Ascending aorta (tissue), 2 donors: ENCODE results near the gene POLR1E. TPM values are rescaled to one million over a fixed set of nuclear protein-coding genes. Genes with fewer than 3 reads are reported as not detected.

Experiments used
- DNase-seq, 2 donors: peaks; one replicate each; pipeline ENCODE4 v3.0.0-alpha.2; 2019; ENCODE audit warnings: low spot score in 2 of 2
- H3K27ac ChIP-seq, 2 donors: fragments of 200-600 bp; sonication (generic); one replicate each; pipeline ENCODE4 v1.5.1; 2016 to 2017; ENCODE audit warnings: mild to moderate bottlenecking in 1 of 2
- H3K27me3 ChIP-seq: fragments of 200-600 bp; sonication (generic); one replicate; pipeline ENCODE4 v1.5.1; 2017
- H3K36me3 ChIP-seq, 2 donors: fragments of 200-600 bp; sonication (generic); one replicate each; pipeline ENCODE4 v1.5.1; 2016
- H3K4me1 ChIP-seq, 2 donors: fragments of 200-600 bp; sonication (generic); one replicate each; pipeline ENCODE4 v1.5.1; 2016 to 2017; ENCODE audit warnings: mild to moderate bottlenecking in 1 of 2
- H3K4me3 ChIP-seq, 2 donors: fragments of 200-600 bp; sonication (generic); one replicate each; pipeline ENCODE4 v1.5.1; 2016 to 2017; ENCODE audit warnings: mild to moderate bottlenecking in 1 of 2
- H3K9me3 ChIP-seq, 2 donors: fragments of 200-600 bp; sonication (generic); one replicate each; pipeline ENCODE4 v1.5.1; 2016
- intact Hi-C: fragments of 100-400 bp; cut with DNase I; formaldehyde crosslinking; loops from one replicate; pipeline ENCODE4 v1.15.1; 2023
- total RNA-seq: library from RNA; depleted of rRNA; stranded (reverse); fragments of >200 nt; gene quantifications from one replicate; pipeline ENCODE4 v1.1.0, GENCODE V29; 2016
- TF ChIP-seq, protein P1 (sequence below), 3 experiments: fragments of 200-600 bp in 2 of 3; fragments of 450-650 bp in 1 of 3; sonication (generic) in 2 of 3; IDR thresholded peaks; one replicate each; pipeline ENCODE4 v1.5.1; 2016 to 2019; ENCODE audit warnings: antibody characterized with exemption in 3 of 3, mild to moderate bottlenecking in 1 of 3, moderate library complexity in 1 of 3

The POLR1E gene, protein sequence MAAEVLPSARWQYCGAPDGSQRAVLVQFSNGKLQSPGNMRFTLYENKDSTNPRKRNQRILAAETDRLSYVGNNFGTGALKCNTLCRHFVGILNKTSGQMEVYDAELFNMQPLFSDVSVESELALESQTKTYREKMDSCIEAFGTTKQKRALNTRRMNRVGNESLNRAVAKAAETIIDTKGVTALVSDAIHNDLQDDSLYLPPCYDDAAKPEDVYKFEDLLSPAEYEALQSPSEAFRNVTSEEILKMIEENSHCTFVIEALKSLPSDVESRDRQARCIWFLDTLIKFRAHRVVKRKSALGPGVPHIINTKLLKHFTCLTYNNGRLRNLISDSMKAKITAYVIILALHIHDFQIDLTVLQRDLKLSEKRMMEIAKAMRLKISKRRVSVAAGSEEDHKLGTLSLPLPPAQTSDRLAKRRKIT
- total RNA-seq, result 18.0 TPM

DNA sequence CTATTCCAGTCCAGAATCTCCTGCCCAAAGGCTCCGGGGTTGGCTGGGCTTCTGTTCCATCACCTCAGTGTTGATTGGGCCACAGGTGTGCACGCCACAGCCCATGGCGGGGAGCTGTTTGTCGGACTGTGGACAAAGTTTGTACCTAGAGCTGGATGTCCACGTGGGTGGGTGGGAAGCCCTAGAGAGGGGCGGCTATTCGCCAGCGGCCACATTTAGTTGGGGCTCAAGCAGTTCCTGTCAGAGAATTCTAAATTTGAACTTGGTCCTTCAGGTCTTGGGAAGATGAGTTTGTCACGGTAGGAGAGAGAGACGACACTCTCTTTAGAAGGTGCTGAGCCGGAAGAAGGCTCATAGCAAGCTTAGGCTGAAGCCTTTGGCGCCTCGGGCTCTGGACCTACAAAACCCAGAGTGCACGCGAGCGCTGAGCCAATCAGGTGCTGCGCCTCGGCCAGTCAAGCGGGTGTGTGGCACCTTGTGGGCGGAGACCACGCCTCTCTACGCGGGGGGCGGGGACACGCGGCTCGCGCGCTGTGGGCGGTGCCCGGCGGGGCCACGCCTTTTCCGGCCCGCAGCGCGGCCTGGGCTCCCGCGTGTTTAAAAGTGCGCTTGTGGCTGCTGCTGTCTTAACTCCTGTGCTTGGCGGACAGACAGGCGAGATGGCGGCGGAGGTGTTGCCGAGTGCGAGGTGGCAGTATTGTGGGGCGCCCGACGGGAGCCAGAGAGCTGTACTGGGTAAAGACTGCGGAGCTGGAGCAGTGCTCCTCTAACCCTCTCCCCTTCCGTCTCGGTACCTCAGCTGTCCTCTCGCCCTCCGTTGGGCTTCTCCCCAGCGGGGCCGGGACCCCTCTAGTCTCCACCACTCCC, at the start of gene POLR1E:
POLR1E (plus strand) TSS at position 560 of the 867 bp plus-strand sequence; CDS start at position 660, 100 bp downstream.
- intact Hi-C loops, result loop anchor here (1.0 to 5.0 kb wide), 4 partner anchors 20 to 907 kb away; partner anchors contain the start of genes ALDH1B1, DCAF10, TOMM5 and ZBTB5
- peak within 1 kb of the TSS; percentile 88 to 94 for H3K27ac ChIP-seq
- H3K27me3 ChIP-seq, result no peaks in the 10 kb centered on the region
- H3K36me3 ChIP-seq, result peaks cover 4 to 13% of the 10 kb centered on the region in 2 donors
- H3K4me3 ChIP-seq, result peak within 1 kb of the TSS; percentile 53 to 88
- H3K4me1 ChIP-seq, result peaks cover 12 to 19% of the 10 kb centered on the region in 2 donors
- H3K9me3 ChIP-seq, result no peaks in the 10 kb centered on the region
- TF ChIP-seq, protein P1, sequence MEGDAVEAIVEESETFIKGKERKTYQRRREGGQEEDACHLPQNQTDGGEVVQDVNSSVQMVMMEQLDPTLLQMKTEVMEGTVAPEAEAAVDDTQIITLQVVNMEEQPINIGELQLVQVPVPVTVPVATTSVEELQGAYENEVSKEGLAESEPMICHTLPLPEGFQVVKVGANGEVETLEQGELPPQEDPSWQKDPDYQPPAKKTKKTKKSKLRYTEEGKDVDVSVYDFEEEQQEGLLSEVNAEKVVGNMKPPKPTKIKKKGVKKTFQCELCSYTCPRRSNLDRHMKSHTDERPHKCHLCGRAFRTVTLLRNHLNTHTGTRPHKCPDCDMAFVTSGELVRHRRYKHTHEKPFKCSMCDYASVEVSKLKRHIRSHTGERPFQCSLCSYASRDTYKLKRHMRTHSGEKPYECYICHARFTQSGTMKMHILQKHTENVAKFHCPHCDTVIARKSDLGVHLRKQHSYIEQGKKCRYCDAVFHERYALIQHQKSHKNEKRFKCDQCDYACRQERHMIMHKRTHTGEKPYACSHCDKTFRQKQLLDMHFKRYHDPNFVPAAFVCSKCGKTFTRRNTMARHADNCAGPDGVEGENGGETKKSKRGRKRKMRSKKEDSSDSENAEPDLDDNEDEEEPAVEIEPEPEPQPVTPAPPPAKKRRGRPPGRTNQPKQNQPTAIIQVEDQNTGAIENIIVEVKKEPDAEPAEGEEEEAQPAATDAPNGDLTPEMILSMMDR (IDR thresholded peaks at IDR 0.05), result no peak
- DNase-seq, result peak; percentile 84 to 97

DNA sequence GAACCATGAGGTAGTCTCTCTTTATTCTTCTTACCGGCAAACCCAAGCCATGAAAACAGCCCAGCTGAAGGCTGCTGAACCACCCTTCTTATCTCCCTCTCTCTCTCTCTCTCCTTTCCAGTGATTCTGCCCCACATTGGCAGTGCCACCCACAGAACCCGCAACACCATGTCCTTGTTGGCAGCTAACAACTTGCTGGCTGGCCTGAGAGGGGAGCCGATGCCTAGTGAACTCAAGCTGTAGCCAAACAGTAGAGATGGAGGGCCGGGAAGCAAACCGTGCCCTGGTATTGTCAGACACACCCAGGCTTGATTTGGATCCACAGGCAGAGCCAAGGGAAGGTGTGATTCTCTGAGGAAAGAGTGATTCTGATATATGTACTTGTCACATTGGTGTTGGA, 49.2 kb upstream of the POLR1E start:
- Histone ChIP-seq H3K9me3 (no peaks in the 10 kb centered on the region), H3K27ac (no peak overlapping the region), H3K4me3 (no peak overlapping the region), H3K27me3 (no peaks in the 10 kb centered on the region), H3K36me3 (peaks cover 49 to 74% of the 10 kb centered on the region in 2 donors), H3K4me1 (no peaks in the 10 kb centered on the region)
- DNase-seq, result no peak
- intact Hi-C loops, result no loop called here
- TF ChIP-seq, protein P1 (IDR thresholded peaks at IDR 0.05), result no peak

DNA sequence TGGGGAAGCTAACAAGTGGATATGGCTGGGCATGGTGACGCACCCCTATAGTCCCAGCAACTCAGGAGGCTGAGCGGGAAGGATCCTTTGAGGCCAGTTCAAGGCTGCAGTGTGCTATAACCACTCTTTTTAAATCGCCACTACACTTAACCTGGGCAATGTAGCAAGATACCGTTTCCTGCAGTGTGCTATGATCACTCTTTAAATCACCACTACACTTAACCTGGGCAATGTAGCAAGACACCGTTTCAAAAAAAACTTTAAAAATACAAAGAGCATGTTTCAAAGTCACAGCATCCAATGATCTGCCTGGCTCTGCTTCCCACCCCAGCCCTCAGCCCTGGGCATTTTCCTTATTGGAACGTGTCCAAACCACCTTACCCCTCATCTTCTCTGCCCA, 48.7 kb upstream of the POLR1E start:
- no peak overlapping the region for H3K27ac ChIP-seq
- intact Hi-C loops, result no loop called here
- TF ChIP-seq, protein P1 (IDR thresholded peaks at IDR 0.05), result no peak
- no peaks in the 10 kb centered on the region for H3K9me3 ChIP-seq
- H3K4me1 ChIP-seq, result no peaks in the 10 kb centered on the region
- no peak for DNase-seq
- no peaks in the 10 kb centered on the region for H3K27me3 ChIP-seq
- no peak overlapping the region for H3K4me3 ChIP-seq
- peaks cover 52 to 79% of the 10 kb centered on the region in 2 donors for H3K36me3 ChIP-seq

DNA sequence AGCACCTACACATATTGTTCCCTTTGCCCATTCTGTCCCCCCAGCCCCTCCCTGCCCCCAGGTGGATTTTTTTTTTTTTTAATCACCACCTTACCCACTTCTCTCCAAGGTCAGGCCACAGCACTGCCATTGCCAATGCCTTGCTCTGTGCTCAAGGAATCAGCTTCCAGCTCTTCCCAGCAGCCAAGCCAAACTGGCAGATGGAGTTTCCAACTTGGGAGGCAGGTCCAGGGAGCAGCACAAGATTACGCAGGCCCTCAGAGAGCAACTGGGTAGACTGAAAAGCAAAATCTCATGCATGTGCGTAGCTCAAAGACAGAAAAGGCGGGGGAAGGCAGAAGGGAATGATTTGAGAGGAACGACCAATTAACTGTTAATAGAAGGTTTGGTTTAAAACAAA, 48.1 kb upstream of the POLR1E start:
- no peaks in the 10 kb centered on the region for H3K9me3 ChIP-seq
- no peak overlapping the region for H3K4me3 ChIP-seq
- no peak for DNase-seq
- no peaks in the 10 kb centered on the region for H3K27me3 ChIP-seq
- H3K4me1 ChIP-seq, result no peaks in the 10 kb centered on the region
- TF ChIP-seq, protein P1 (IDR thresholded peaks at IDR 0.05), result no peak
- H3K36me3 ChIP-seq, result peaks cover 56 to 84% of the 10 kb centered on the region in 2 donors
- no peak overlapping the region for H3K27ac ChIP-seq
- intact Hi-C loops, result no loop called here

DNA sequence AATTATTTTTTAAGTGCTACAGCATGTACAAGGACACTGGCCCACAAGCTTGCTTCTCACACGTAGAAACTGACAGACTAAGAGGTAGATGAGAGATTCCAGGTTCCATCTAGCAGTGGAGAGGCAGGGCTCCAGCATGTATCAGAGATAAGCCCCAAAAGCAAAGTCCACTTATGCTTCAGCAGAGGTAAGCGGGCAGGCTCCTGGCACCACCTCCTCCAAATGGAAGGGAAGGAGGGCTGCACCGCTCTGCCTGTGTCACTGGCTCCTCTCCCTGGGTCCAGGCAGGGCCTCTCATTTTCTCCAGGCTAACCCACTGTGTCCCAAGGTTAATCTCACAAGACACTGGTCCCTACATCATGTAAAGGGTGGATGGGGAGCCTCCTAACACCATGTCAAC, 47.4 kb upstream of the POLR1E start:
- no peaks in the 10 kb centered on the region for H3K27me3 ChIP-seq
- no peaks in the 10 kb centered on the region for H3K9me3 ChIP-seq
- DNase-seq, result no peak
- intact Hi-C loops, result no loop called here
- no peak overlapping the region for H3K27ac ChIP-seq
- H3K4me1 ChIP-seq, result no peaks in the 10 kb centered on the region
- TF ChIP-seq, protein P1 (IDR thresholded peaks at IDR 0.05), result no peak
- H3K4me3 ChIP-seq, result no peak overlapping the region
- peaks cover 56 to 81% of the 10 kb centered on the region in 2 donors for H3K36me3 ChIP-seq
